Hepatocyte (in vitro differentiated cells): ENCODE results near the gene EML4. TPM values are rescaled to one million over a fixed set of nuclear protein-coding genes. Genes with fewer than 3 reads are reported as not detected.

Experiments used
- DNase-seq: peaks from one replicate; pipeline ENCODE4 v3.0.0-alpha.2; 2016; ENCODE audit warnings: low spot score
- H2AFZ ChIP-seq: fragments of 200-600 bp; sonication (generic); 2 replicates; pipeline ENCODE4 v1.6.0; 2016; ENCODE audit warnings: antibody characterized with exemption, mild to moderate bottlenecking
- H3K27ac ChIP-seq: fragments of 200-600 bp; sonication (generic); 2 replicates; pipeline ENCODE4 v1.5.1; 2016; ENCODE audit warnings: mild to moderate bottlenecking
- H3K27me3 ChIP-seq: fragments of 200-600 bp; sonication (generic); 2 replicates; pipeline ENCODE4 v1.6.1; 2016
- H3K36me3 ChIP-seq: fragments of 200-600 bp; sonication (generic); replicated peaks from 2 replicates; pipeline ENCODE4 v1.5.1; 2016; ENCODE audit warnings: low read depth; ENCODE audit not compliant: insufficient read depth
- H3K4me1 ChIP-seq: fragments of 200-600 bp; sonication (generic); 2 replicates; pipeline ENCODE4 v1.5.1; 2016; ENCODE audit warnings: mild to moderate bottlenecking, moderate library complexity; ENCODE audit not compliant: insufficient read depth
- H3K4me2 ChIP-seq: fragments of 200-600 bp; sonication (generic); 2 replicates; pipeline ENCODE4 v1.6.0; 2016
- H3K4me3 ChIP-seq: fragments of 200-600 bp; sonication (generic); 2 replicates; pipeline ENCODE4 v1.5.1; 2016; ENCODE audit warnings: mild to moderate bottlenecking
- H3K79me2 ChIP-seq: fragments of 200-600 bp; sonication (generic); 2 replicates; pipeline ENCODE4 v1.6.0; 2017; ENCODE audit warnings: mild to moderate bottlenecking
- H3K9me2 ChIP-seq: fragments of 200-600 bp; sonication (generic); replicated peaks from 2 replicates; pipeline ENCODE4 v1.6.0; 2017; ENCODE audit warnings: mild to moderate bottlenecking; ENCODE audit not compliant: insufficient read depth
- H3K9me3 ChIP-seq: fragments of 200-600 bp; sonication (generic); 2 replicates; pipeline ENCODE4 v1.5.1; 2016; ENCODE audit warnings: low read depth, mild to moderate bottlenecking
- H4K20me1 ChIP-seq: fragments of 200-600 bp; sonication (generic); 2 replicates; pipeline ENCODE4 v1.6.0; 2016; ENCODE audit warnings: mild to moderate bottlenecking; ENCODE audit not compliant: insufficient read depth, poor library complexity, severe bottlenecking
- CTCF ChIP-seq: fragments of 200-600 bp; sonication (generic); IDR thresholded peaks from 2 replicates; pipeline ENCODE4 v1.5.1; 2016; ENCODE audit warnings: antibody characterized with exemption, mild to moderate bottlenecking; ENCODE audit not compliant: poor library complexity
- EZH2 ChIP-seq: fragments of 200-600 bp; sonication (generic); IDR thresholded peaks from 2 replicates; pipeline ENCODE4 v1.6.1; 2016; ENCODE audit warnings: antibody characterized with exemption, mild to moderate bottlenecking, borderline replicate concordance
- EZH2phosphoT487 ChIP-seq: fragments of 200-600 bp; sonication (generic); IDR thresholded peaks from one replicate; pipeline ENCODE4 v1.6.1; 2018; ENCODE audit warnings: antibody characterized with exemption, mild to moderate bottlenecking, low read depth, moderate library complexity; ENCODE audit not compliant: unreplicated experiment, severe bottlenecking
- WGBS: methylation state at CpG from one replicate; pipeline ENCODE4 v1.1.6; 2016; ENCODE audit warnings: low lambda C conversion rate; ENCODE audit errors: missing lambda C conversion rate; 5-methylcytosine and 5-hydroxymethylcytosine counted together
- polyA plus RNA-seq: library from polyadenylated mRNA; unstranded; fragments of >200 nt; fragmentation: Nextera tagmentation; extraction: Ambion mirVana; gene quantifications from 2 replicates; pipeline ENCODE4 v1.2.1, GENCODE V29; 2016
- total RNA-seq: library from RNA; depleted of rRNA; stranded (reverse); fragments of >200 nt; gene quantifications from 2 replicates; pipeline ENCODE4 v1.2.3, GENCODE V29; 2014

The EML4 gene
- total and polyA plus RNA-seq, 2 experiments from 2014 or later, result 49.9 to 86.8 TPM

- no peaks in the 10 kb centered on the region for H3K9me2 ChIP-seq
- H3K27ac ChIP-seq, result no peak overlapping the region
- no peak for TF ChIP-seq EZH2
- no peak for TF ChIP-seq EZH2phosphoT487
- no peak for TF ChIP-seq CTCF
- H2AFZ ChIP-seq, result no peak overlapping the region
- 47% methylated on average over 3 of the region's 3 CpGs for WGBS
- H3K9me3 ChIP-seq, result no peaks in the 10 kb centered on the region
- H3K4me3 ChIP-seq, result no peak overlapping the region
- DNase-seq, result peak; percentile 23
- H3K36me3 ChIP-seq, result no peaks in the 10 kb centered on the region
- no peak overlapping the region for H3K4me2 ChIP-seq
- peaks cover 4% of the 10 kb centered on the region for H3K4me1 ChIP-seq
- H3K27me3 ChIP-seq, result no peaks in the 10 kb centered on the region
- H4K20me1 ChIP-seq, result no peaks in the 10 kb centered on the region
- H3K79me2 ChIP-seq, result no peaks in the 10 kb centered on the region
Observed at GRCh38 chr2:42367835-42368234, 198.7 kb downstream of the EML4 start.

DNA sequence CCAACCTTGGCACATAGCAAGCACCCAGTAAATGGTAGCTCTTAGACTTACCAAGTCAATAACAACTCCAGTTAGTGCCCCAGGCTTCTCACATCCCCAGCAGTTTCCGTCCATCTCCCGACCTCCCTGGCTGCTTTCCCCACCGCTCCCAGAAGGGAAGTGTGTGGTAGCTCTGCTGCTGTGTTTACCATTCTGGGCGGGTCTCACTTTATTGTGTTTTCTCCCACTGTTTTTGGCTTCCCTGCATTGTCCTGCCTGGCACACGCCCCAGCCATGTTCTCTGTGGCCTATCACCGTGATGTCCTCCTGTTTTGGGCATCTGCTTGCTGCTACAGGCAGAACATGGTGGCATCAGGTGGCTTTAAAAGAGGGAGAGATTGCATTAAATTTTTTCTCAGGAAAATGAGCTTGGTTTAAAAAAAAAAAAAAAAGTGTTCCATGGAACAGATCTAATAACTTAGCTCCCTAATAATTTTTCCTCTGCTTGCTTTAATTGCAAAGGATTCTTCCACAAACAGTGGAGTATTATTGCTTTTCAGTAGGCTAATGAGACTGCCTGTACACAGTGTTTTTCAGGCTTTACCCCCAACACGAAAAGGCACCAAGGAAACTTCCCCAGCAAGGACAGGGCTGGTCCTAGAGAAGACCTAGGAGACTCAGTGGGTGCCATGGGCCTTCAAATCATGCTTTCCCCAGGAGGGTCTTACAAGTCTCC, 199.8 kb downstream of the EML4 start:
- Histone ChIP-seq H3K4me2 (no peak overlapping the region), H4K20me1 (no peaks in the 10 kb centered on the region), H3K4me3 (no peak overlapping the region), H3K9me2 (no peaks in the 10 kb centered on the region), H3K27ac (no peak overlapping the region), H3K36me3 (no peaks in the 10 kb centered on the region), H3K27me3 (no peaks in the 10 kb centered on the region), H3K4me1 (peaks cover 4% of the 10 kb centered on the region), H3K79me2 (no peaks in the 10 kb centered on the region), H3K9me3 (no peaks in the 10 kb centered on the region), H2AFZ (no peak overlapping the region)
- DNase-seq, result no peak
- 64% methylated on average over 7 of the region's 7 CpGs for WGBS
- no peak for TF ChIP-seq CTCF
- TF ChIP-seq EZH2phosphoT487, result no peak

- Histone ChIP-seq H3K4me1 (peaks cover 4% of the 10 kb centered on the region), H3K36me3 (no peaks in the 10 kb centered on the region), H3K9me2 (no peaks in the 10 kb centered on the region), H3K27ac (no peak overlapping the region), H3K79me2 (no peaks in the 10 kb centered on the region), H3K4me3 (no peak overlapping the region), H2AFZ (no peak overlapping the region), H3K9me3 (no peaks in the 10 kb centered on the region), H4K20me1 (no peaks in the 10 kb centered on the region), H3K4me2 (no peak overlapping the region), H3K27me3 (no peaks in the 10 kb centered on the region)
- WGBS, result 61% methylated on average over 5 of the region's 5 CpGs
- peak; percentile 41 for DNase-seq
- TF ChIP-seq EZH2, result no peak
- TF ChIP-seq CTCF, result no peak
- TF ChIP-seq EZH2phosphoT487, result no peak
Observed at GRCh38 chr2:42369532-42370229, 200.5 kb downstream of the EML4 start.
